GM18526 (cell line): ENCODE measurements around the gene CDC45.

Experiments
- POLR2A ChIP-seq: IDR thresholded peaks from 3 replicates; pipeline ENCODE4 v1.6.1; 2011; ENCODE audit not compliant: insufficient read length; ENCODE audit errors: extremely low read depth

CDC45 gene

GRCh38 chr22:19523240-19524169 is 43.8 kb downstream of the CDC45 start:
- TF ChIP-seq POLR2A = no peak

- TF ChIP-seq POLR2A = no peak
Measured at GRCh38 chr22:19524170-19525115, 44.7 kb downstream of the CDC45 start, which contains the start of gene CLDN5. CLDN5 (minus strand) TSS chr22:19524410; CDS start chr22:19524255, 155 bp downstream.

GRCh38 chr22:19525116-19525660 is 45.5 kb downstream of the CDC45 start:
- TF ChIP-seq POLR2A = no peak

- no peak for TF ChIP-seq POLR2A
Measured at GRCh38 chr22:19525666-19526065, 45.9 kb downstream of the CDC45 start.

GRCh38 chr22:19526076-19526701 is 46.5 kb downstream of the CDC45 start:
- TF ChIP-seq POLR2A = no peak

GRCh38 chr22:19526702-19527111 is 47.0 kb downstream of the CDC45 start:
- no peak for TF ChIP-seq POLR2A

GRCh38 chr22:19527321-19527721 is 47.6 kb downstream of the CDC45 start:
- no peak for TF ChIP-seq POLR2A

- no peak for TF ChIP-seq POLR2A
Measured at GRCh38 chr22:19527861-19528417, 48.2 kb downstream of the CDC45 start.

GRCh38 chr22:19529811-19530210 is 50.1 kb downstream of the CDC45 start:
- TF ChIP-seq POLR2A = no peak

GRCh38 chr22:19530751-19531150 is 51.0 kb downstream of the CDC45 start:
- no peak for TF ChIP-seq POLR2A

GRCh38 chr22:19533049-19533626 is 53.4 kb downstream of the CDC45 start:
- no peak for TF ChIP-seq POLR2A

- TF ChIP-seq POLR2A = no peak
Measured at GRCh38 chr22:19533857-19534256, 54.1 kb downstream of the CDC45 start.

- TF ChIP-seq POLR2A = no peak
Measured at GRCh38 chr22:19535001-19535400, 55.3 kb downstream of the CDC45 start.

- no peak for TF ChIP-seq POLR2A
Measured at GRCh38 chr22:19536564-19536963, 56.8 kb downstream of the CDC45 start.

- no peak for TF ChIP-seq POLR2A
Measured at GRCh38 chr22:19537941-19538488, 58.3 kb downstream of the CDC45 start.
